GM12878 (cell line): ENCODE results near the gene RAB15. TPM values are rescaled to one million over a fixed set of nuclear protein-coding genes. Genes with fewer than 3 reads are reported as not detected.

Experiments
- BRCA1 ChIP-seq: IDR thresholded peaks from 2 replicates; pipeline ENCODE4 v1.6.1; 2011; ENCODE audit warnings: low read depth, low read length, improper control_type of control experiment
- ESRRA ChIP-seq: IDR thresholded peaks from 2 replicates; pipeline ENCODE4 v1.6.1; 2012; ENCODE audit warnings: mild to moderate bottlenecking, low read length, improper control_type of control experiment
- EZH2 ChIP-seq: IDR thresholded peaks from 2 replicates; pipeline ENCODE4 v1.6.1; 2012; ENCODE audit warnings: low read depth, mild to moderate bottlenecking, control low read depth, inconsistent platforms, low read length, borderline replicate concordance; ENCODE audit not compliant: control insufficient read depth
- GABPA ChIP-seq: IDR thresholded peaks from 2 replicates; pipeline ENCODE4 v1.6.1; 2014; ENCODE audit warnings: antibody characterized with exemption, low read depth, mild to moderate bottlenecking, inconsistent platforms
- GATAD2B ChIP-seq: fragments of 450-650 bp; conservative IDR thresholded peaks from 2 replicates; pipeline ENCODE4 v1.6.1; 2017; ENCODE audit warnings: low read depth, mild to moderate bottlenecking, moderate library complexity
- IRF4 ChIP-seq: IDR thresholded peaks from 2 replicates; pipeline ENCODE4 v1.6.1; 2011; ENCODE audit warnings: low read depth, low read length
- IRF5 ChIP-seq: fragments of 450-650 bp; IDR thresholded peaks from 2 replicates; pipeline ENCODE4 v1.6.1; 2017; ENCODE audit warnings: borderline replicate concordance
- MEF2B ChIP-seq: fragments of 450-650 bp; IDR thresholded peaks from 2 replicates; pipeline ENCODE4 v1.6.1; 2018; ENCODE audit warnings: mild to moderate bottlenecking, moderate library complexity; ENCODE audit not compliant: partially characterized antibody, poor library complexity, severe bottlenecking
- MXI1 ChIP-seq: fragments of 150-350 bp; IDR thresholded peaks from 2 replicates; pipeline ENCODE4 v1.6.1; 2011; ENCODE audit warnings: low read depth, mild to moderate bottlenecking, inconsistent platforms, low read length, improper control_type of control experiment
- NFYA ChIP-seq: IDR thresholded peaks from 2 replicates; pipeline ENCODE4 v1.6.1; 2011; ENCODE audit warnings: low read depth, mild to moderate bottlenecking, low read length, improper control_type of control experiment, borderline replicate concordance
- RB1 ChIP-seq: fragments of 450-650 bp; formaldehyde crosslinking; IDR thresholded peaks from 2 replicates; pipeline ENCODE4 v1.6.1; 2017; ENCODE audit warnings: mild to moderate bottlenecking, borderline replicate concordance
- TAF1 ChIP-seq: IDR thresholded peaks from 2 replicates; pipeline ENCODE4 v1.6.1; 2011; ENCODE audit warnings: mild to moderate bottlenecking, low read depth, low read length, borderline replicate concordance
- TARDBP ChIP-seq: IDR thresholded peaks from 2 replicates; pipeline ENCODE4 v1.6.1; 2016; ENCODE audit warnings: borderline replicate concordance
- ZNF384 ChIP-seq: IDR thresholded peaks from 2 replicates; pipeline ENCODE4 v1.6.1; 2012; ENCODE audit warnings: low read depth, mild to moderate bottlenecking, low read length, improper control_type of control experiment, borderline replicate concordance
- ZNF622 ChIP-seq: fragments of 450-650 bp; IDR thresholded peaks from 2 replicates; pipeline ENCODE4 v1.6.1; 2017; ENCODE audit warnings: mild to moderate bottlenecking, inconsistent platforms
- polyA plus RNA-seq, 11 experiments: library from polyadenylated mRNA; depleted of rRNA in 4 of 11; unstranded in 6 of 11; stranded (reverse) in 5 of 11; fragments of >200 nt; fragmentation: Nextera tagmentation in 4 of 11; fragmentation: Illumina TruSeq in 1 of 11; extraction: Ambion mirVana in 4 of 11; extraction: Trizol in 1 of 11; gene quantifications; 1 replicate in 1 of 11; 2 replicates in 10 of 11; pipeline versions ENCODE4 v1.2.1 to v1.2.3, GENCODE V29; 2011 to 2016; ENCODE audit warnings: inconsistent platforms in 2 of 11, missing spikeins in 2 of 11, low read depth in 1 of 11
- total RNA-seq, 4 experiments: library from RNA; depleted of rRNA in 3 of 4; stranded (reverse); fragments of >200 nt in 3 of 4; fragmentation: Illumina TruSeq in 1 of 4; extraction: Trizol in 1 of 4; gene quantifications; 2 replicates each; pipeline versions ENCODE4 v1.2.1 to v1.2.3, GENCODE V29; 2013 to 2021

RAB15 gene
- total and polyA plus RNA-seq, 10 of the 15 experiments (the other 5 are each of a cell fraction or from before 2014, with no cell fraction given) = 0.32 to 3.9 (median 2.1) TPM

- TF ChIP-seq TAF1 = no peak
- TF ChIP-seq IRF5 = no peak
- no peak for TF ChIP-seq MXI1
- no peak for TF ChIP-seq GABPA
- TF ChIP-seq IRF4 = no peak
- TF ChIP-seq ZNF384 = no peak
- no peak for TF ChIP-seq ZNF622
- no peak for TF ChIP-seq NFYA
- TF ChIP-seq RB1 = no peak
- TF ChIP-seq GATAD2B = no peak
- no peak for TF ChIP-seq ESRRA
- TF ChIP-seq BRCA1 = no peak
- no peak for TF ChIP-seq EZH2
- TF ChIP-seq MEF2B = no peak
- TF ChIP-seq TARDBP = no peak
Measured at GRCh38 chr14:64971491-64971942, 619 bp downstream of the RAB15 start (continued).
